Lung (tissue), 12 donors: ENCODE results near the gene TPRN. TPM values are rescaled to one million over a fixed set of nuclear protein-coding genes. Genes with fewer than 3 reads are reported as not detected.

ENCODE experiments used
- ATAC-seq: fragments of 200-7000 bp; cut with Tn5 transposase; one replicate; pipeline ENCODE4 v1.9.1; 2020; ENCODE audit warnings: moderate number of reproducible peaks; ENCODE audit not compliant: insufficient read depth, low FRiP score
- DNase-seq, 3 donors: peaks; one replicate each; pipeline ENCODE4 v3.0.0-alpha.2; 2013 to 2017
- H3K27ac ChIP-seq, 2 donors: one replicate each; pipeline ENCODE4 v1.5.1; 2013; ENCODE audit warnings: mild to moderate bottlenecking in 2 of 2, moderate library complexity in 2 of 2, control low read depth in 1 of 2, inconsistent platforms in 1 of 2, low read depth in 1 of 2, low read length in 1 of 2
- H3K27me3 ChIP-seq, 3 donors: one replicate each; pipeline ENCODE4 v1.5.1; 2013; ENCODE audit warnings: low read length in 2 of 3; ENCODE audit not compliant: control insufficient read depth in 3 of 3, insufficient read depth in 3 of 3
- H3K36me3 ChIP-seq, 4 donors: one replicate each; pipeline ENCODE4 v1.5.1; 2013; ENCODE audit warnings: low read length in 4 of 4, mild to moderate bottlenecking in 1 of 4, moderate library complexity in 1 of 4; ENCODE audit not compliant: control insufficient read depth in 4 of 4, insufficient read depth in 4 of 4
- H3K4me1 ChIP-seq, 5 donors: one replicate each; pipeline ENCODE4 v1.5.1; 2013; ENCODE audit warnings: low read length in 5 of 5, mild to moderate bottlenecking in 2 of 5, moderate library complexity in 1 of 5; ENCODE audit not compliant: control insufficient read depth in 5 of 5, insufficient read depth in 5 of 5
- H3K4me3 ChIP-seq: one replicate; pipeline ENCODE4 v1.5.1; 2013; ENCODE audit warnings: mild to moderate bottlenecking, control low read depth, moderate library complexity
- H3K9ac ChIP-seq, 2 donors: one replicate each; pipeline ENCODE4 v1.5.1; 2013; ENCODE audit warnings: low read length in 2 of 2, control low read depth in 1 of 2; ENCODE audit not compliant: insufficient read depth in 1 of 2
- H3K9me3 ChIP-seq, 4 donors: one replicate each; pipeline ENCODE4 v1.5.1; 2013; ENCODE audit warnings: low read length in 3 of 4, mild to moderate bottlenecking in 1 of 4, moderate library complexity in 1 of 4; ENCODE audit not compliant: control insufficient read depth in 4 of 4, insufficient read depth in 3 of 4
- CTCF ChIP-seq: IDR thresholded peaks from 2 replicates; pipeline ENCODE4 v1.5.1; 2012; ENCODE audit warnings: mild to moderate bottlenecking; ENCODE audit errors: control extremely low read depth, extremely low read depth
- WGBS, 2 donors: extraction: QIAGEN DNeasy Blood & Tissue Kit; methylation state at CpG; one replicate each; pipeline ENCODE4 v1.1.7; 2013; 5-methylcytosine and 5-hydroxymethylcytosine counted together
- polyA plus RNA-seq, 2 donors: library from polyadenylated mRNA; stranded (reverse); fragments of 200-250 nt; gene quantifications; one replicate each; pipeline ENCODE4 v1.2.1, GENCODE V29; 2013
- total RNA-seq, 2 donors: library from RNA; depleted of rRNA in 1 of 2; stranded (reverse); fragments of >200 nt in 1 of 2; gene quantifications; one replicate each; pipeline ENCODE4 v1.2.1, GENCODE V29; 2014 to 2021
- donor health status: control.
- donor health status: control.
- donor health status: Bipolar disorder and iron deficiency.
- donor health status: healthy.
- donor health status: DM: yes; HTN: yes; CAD: no.

The TPRN gene
- total and polyA plus RNA-seq, 4 donors = 8.9 to 30.6 (median 15.5) TPM

- ATAC-seq = no peak
- Histone ChIP-seq H3K27ac (no peak overlapping the region), H3K9ac (no peak overlapping the region)
Observed at GRCh38 chr9:137214620-137215019, 14.1 kb upstream of the TPRN start.

GRCh38 chr9:137213160-137214060 lies 12.9 kb upstream of the TPRN start:
- Histone ChIP-seq H3K36me3 (peaks cover 0 to 32% (median 6%) of the 10 kb centered on the region in 4 donors), H3K9ac (no peak overlapping the region), H3K9me3 (no peaks in the 10 kb centered on the region), H3K27me3 (no peaks in the 10 kb centered on the region), H3K27ac (no peak overlapping the region), H3K4me3 (no peak overlapping the region), H3K4me1 (peaks cover 0 to 10% (median 0%) of the 10 kb centered on the region in 5 donors)
- DNase-seq = no peak
- TF ChIP-seq CTCF = no peak
- ATAC-seq = no peak
- whole genome bisulfite sequencing, 2 donors = 91 to 95% methylated on average over 48 to 49 of the region's 49 CpGs

More at GRCh38 chr9:137214620-137215019, 14.1 kb upstream of the TPRN start:
- no peak for TF ChIP-seq CTCF
- H3K4me1 ChIP-seq = peaks cover 0 to 14% (median 0%) of the 10 kb centered on the region in 5 donors
- H3K36me3 ChIP-seq = peaks cover 0 to 26% (median 3%) of the 10 kb centered on the region in 4 donors
- no peak overlapping the region for H3K4me3 ChIP-seq
- DNase-seq = no peak
- H3K27me3 ChIP-seq = no peaks in the 10 kb centered on the region
- no peaks in the 10 kb centered on the region for H3K9me3 ChIP-seq
- WGBS, 2 donors = 96 to 97% methylated on average over 19 of the region's 19 CpGs

DNA sequence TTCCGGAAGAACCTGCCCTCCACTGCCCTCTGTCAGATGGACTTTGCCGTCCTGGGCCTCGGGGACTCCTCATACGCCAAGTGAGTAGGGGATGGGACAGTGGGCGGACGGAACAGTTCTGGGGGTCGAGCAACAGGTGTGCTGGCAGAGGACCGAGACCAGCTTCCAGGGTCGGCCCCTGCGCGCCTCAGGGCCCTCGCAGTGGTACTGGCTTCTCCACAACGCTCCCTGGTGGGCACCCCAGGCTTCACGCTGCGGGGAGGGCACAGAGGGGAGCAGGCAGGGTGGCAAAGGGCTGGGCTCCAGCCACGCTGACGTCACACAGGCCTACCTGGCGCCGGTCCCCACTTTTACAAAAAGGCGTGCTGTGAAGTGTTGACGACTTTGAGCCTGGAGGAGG lies 12.0 kb upstream of the TPRN start:
- H3K27ac ChIP-seq = no peak overlapping the region
- 88 to 89% methylated on average over 21 of the region's 21 CpGs for WGBS, 2 donors
- no peak for DNase-seq

More for the DNA sequence above, 12.0 kb upstream of the TPRN start:
- Histone ChIP-seq H3K9me3 (no peaks in the 10 kb centered on the region), H3K36me3 (peaks cover 0 to 32% (median 6%) of the 10 kb centered on the region in 4 donors), H3K4me3 (no peak overlapping the region), H3K9ac (no peak overlapping the region), H3K27me3 (no peaks in the 10 kb centered on the region), H3K4me1 (peaks cover 0 to 3% (median 0%) of the 10 kb centered on the region in 5 donors)
- TF ChIP-seq CTCF = no peak
- ATAC-seq = no peak
